Mucosa of stomach (tissue), 1 donor: Measurements from ENCODE around the gene TBC1D30.
"Not testable (repeated sequence)": the region's sequence is repeated elsewhere in the genome, so short reads cannot be mapped to it uniquely, and the experiment has no call there.

ENCODE experiments used
- H3K27me3 ChIP-seq: one replicate; pipeline ENCODE4 v1.7.0; 2013; ENCODE audit warnings: mild to moderate bottlenecking, low read length; ENCODE audit not compliant: control insufficient read depth, insufficient read depth
- H3K36me3 ChIP-seq: one replicate; pipeline ENCODE4 v1.7.0; 2013; ENCODE audit warnings: low read length; ENCODE audit not compliant: control insufficient read depth, insufficient read depth
- H3K4me1 ChIP-seq: one replicate; pipeline ENCODE4 v1.7.0; 2013; ENCODE audit warnings: mild to moderate bottlenecking, low read length; ENCODE audit not compliant: control insufficient read depth, insufficient read depth
- H3K4me3 ChIP-seq: one replicate; pipeline ENCODE4 v1.7.0; 2013; ENCODE audit warnings: low read length
- H3K9ac ChIP-seq: one replicate; pipeline ENCODE4 v1.7.0; 2013; ENCODE audit warnings: mild to moderate bottlenecking, low read length, moderate library complexity
- H3K9me3 ChIP-seq: one replicate; pipeline ENCODE4 v1.7.0; 2013; ENCODE audit warnings: mild to moderate bottlenecking, low read length, moderate library complexity; ENCODE audit not compliant: control insufficient read depth
- donor health status: Pancreatic carcinoma.

TBC1D30 gene

DNA sequence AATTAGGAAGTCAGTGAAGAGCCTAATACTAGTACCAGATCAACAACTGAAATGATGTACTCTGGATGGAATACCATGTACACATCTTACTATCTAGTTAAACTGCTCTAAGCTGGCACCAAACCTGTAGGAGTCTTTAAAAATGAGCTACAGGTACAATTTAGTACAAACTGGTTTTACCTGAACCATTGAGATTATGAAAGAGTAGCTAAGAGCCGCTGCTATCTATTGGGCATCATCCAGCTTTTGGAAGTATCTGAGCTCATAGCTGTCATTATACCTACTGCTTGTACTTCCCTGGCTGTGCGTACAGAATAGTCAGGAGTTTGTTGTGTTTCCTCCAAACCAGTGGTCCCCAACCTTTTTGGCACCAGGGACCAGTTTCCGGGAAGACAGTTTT, 12.4 kb downstream of the TBC1D30 start:
- no peaks in the 10 kb centered on the region for H3K27me3 ChIP-seq
- H3K4me3 ChIP-seq = no peak overlapping the region
- H3K9me3 ChIP-seq = no peaks in the 10 kb centered on the region
- no peaks in the 10 kb centered on the region for H3K36me3 ChIP-seq
- no peak overlapping the region for H3K9ac ChIP-seq
- H3K4me1 ChIP-seq = no peaks in the 10 kb centered on the region

DNA sequence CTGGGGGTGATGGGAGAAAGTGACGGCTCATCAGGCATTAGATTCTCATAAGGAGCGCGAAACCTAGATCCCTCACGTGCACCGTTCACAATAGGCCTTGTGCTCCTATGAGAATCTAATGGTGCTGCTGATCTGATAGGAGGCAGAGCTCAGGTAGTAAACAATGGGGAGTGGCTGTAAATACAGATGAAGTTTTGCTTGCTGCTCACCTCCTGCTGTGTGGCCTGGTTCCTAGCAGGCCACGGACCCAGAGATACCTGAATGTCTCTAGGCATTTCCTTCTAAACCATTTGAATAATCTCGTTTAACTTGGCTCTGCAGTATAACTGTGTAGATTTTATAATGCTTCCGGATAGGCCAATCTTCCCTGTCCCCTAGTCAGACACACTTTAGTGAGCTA, 13.0 kb downstream of the TBC1D30 start:
- no peak overlapping the region for H3K9ac ChIP-seq
- H3K4me3 ChIP-seq = no peak overlapping the region
- no peaks in the 10 kb centered on the region for H3K27me3 ChIP-seq
- H3K4me1 ChIP-seq = no peaks in the 10 kb centered on the region
- no peaks in the 10 kb centered on the region for H3K36me3 ChIP-seq
- H3K9me3 ChIP-seq = no peaks in the 10 kb centered on the region

DNA sequence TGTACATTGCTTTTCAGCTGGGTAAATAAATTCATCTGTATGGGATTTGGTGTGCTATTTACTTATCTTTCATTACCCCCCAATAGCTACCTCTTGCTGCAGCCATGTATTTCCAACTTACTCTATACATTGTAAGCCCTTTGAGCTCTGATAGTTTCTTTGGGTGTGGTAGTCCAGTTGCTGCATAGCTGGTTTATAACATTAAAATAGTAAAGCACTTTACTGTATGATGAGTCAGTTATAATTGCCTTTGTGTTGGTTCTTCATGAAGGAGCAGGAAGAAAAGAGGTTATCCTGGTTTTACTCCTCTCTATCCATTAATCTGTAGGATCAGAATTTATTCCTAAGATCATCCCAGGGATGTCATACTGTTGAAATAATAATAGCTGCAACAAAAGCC, 15.7 kb downstream of the TBC1D30 start:
- H3K9ac ChIP-seq = no peak overlapping the region
- no peaks in the 10 kb centered on the region for H3K4me1 ChIP-seq
- H3K36me3 ChIP-seq = no peaks in the 10 kb centered on the region
- H3K9me3 ChIP-seq = no peaks in the 10 kb centered on the region
- H3K4me3 ChIP-seq = no peak overlapping the region
- no peaks in the 10 kb centered on the region for H3K27me3 ChIP-seq

DNA sequence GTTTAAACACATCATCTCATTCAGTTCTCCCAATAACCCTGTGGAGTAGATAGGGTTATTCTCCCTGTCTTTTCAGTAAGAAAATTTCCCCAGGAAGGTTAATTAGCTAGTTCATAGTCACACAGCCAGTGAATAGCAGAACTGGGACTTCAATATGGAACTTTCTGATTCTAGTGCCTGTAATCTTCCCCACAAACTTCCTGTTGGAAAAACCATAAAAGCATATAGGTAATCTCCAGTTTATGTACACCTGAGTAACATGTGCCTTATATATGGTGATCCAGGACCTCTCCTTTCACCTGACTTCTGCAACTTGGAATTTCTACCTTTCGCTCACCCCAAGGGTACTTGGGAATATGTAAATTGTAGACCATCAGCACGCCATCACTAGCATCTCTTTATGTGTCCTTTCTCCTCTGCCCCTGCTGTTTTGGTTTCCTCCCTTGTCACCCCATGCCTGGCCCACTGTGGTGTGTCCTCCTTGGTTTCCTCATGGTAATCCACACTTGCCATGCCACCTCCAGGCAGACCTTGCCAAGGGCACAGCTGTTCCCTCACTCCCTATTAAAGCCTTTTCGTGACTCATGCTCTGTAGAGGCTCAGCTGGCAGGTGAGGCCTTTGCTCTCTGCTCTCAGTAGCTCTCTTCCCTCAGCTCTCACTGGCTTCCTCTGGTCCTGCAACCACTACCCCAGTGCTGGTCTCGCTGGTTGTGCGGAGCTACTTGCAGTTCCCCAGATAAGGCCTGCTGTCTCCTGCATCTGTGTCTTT, 16.7 kb downstream of the TBC1D30 start:
- no peak overlapping the region for H3K9ac ChIP-seq
- no peaks in the 10 kb centered on the region for H3K4me1 ChIP-seq
- no peaks in the 10 kb centered on the region for H3K9me3 ChIP-seq
- H3K4me3 ChIP-seq = no peak overlapping the region
- no peaks in the 10 kb centered on the region for H3K27me3 ChIP-seq
- no peaks in the 10 kb centered on the region for H3K36me3 ChIP-seq

DNA sequence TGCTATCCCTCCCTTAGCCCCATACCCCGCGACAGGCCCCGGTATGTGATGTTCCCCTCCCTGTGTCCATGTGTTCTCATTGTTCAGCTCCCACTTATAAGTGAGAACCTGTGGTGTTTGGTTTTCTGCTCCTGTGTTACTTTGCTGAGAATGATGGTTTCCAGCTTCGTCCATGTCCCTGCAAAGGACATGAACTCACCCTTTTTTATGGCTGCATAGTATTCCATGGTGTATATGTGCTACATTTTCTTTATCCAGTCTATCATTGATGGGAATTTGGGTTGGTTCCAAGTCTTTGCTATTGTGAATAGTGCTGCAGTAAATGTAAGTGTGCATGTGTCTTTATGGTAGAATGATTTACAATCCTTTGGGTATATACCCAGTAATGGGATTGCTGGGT, 24.0 kb downstream of the TBC1D30 start:
- H3K9ac ChIP-seq, H3K27me3 ChIP-seq, H3K9me3 ChIP-seq, H3K4me3 ChIP-seq, H3K36me3 ChIP-seq, H3K4me1 ChIP-seq: not testable (repeated sequence)

DNA sequence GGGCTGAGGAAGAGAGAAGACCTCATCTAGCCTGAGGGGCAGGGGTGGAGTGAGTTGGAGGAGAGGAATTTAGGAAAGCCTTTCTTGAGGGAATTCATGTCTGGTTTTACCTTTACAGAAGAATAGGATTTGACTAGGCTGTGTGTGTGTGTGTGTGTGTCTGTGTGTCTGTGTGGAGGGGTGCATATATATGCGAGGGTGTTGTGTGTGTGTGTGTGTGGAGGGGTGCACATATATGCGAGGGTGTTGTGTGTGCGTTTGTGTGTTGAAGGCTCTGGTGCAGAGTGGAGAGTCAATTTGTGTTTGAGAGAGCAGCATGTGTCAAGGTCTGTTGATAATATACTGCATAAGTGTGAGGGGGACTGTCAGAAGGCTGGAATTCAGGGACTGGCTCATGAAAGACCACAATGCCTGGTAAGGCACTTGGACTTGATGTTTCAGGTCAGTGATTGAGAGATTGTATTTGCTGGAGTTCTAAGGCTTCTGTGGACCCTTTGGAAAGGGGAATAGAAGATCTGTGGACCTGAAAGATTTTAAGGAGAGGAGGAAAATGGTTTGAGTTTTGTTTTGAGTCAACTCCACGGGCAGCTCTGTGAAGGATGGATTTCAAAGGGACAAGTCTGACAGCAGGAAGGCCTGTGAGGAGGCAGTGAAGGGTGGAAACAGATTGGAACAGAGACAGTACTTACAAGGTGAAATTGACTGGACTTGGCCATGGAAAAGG, 34.6 kb downstream of the TBC1D30 start:
- no peaks in the 10 kb centered on the region for H3K27me3 ChIP-seq
- no peaks in the 10 kb centered on the region for H3K4me1 ChIP-seq
- H3K36me3 ChIP-seq = no peaks in the 10 kb centered on the region
- H3K9me3 ChIP-seq = no peaks in the 10 kb centered on the region
- H3K4me3 ChIP-seq = no peak overlapping the region
- H3K9ac ChIP-seq = no peak overlapping the region

DNA sequence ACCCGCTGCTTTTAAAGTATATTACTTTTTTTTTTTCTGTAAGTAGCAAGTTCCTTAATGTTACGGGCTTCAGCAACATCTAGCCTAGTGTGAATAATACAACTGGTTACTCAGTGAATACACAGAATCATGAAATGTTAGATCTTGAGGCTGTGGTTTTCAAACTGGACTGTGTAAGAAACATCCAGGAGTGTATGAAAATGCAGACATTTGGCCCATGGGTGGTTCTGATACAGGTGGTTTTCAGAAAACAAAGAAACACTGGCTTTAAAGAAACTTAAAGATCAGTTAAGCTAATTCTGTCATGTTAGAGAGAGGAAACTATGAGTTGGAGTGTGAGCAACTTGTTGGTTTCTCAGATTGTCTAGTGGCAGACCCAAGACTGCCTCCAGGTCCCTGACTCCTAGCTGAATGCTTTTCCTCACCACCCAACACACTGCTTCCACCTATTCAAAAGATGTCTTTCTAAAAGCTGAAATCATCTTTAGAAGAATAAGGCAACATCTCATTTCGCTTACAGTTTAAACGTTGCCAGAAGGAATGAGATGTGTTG, 36.1 kb downstream of the TBC1D30 start:
- Histone ChIP-seq H3K27me3 (no peaks in the 10 kb centered on the region), H3K9me3 (no peaks in the 10 kb centered on the region), H3K4me1 (no peaks in the 10 kb centered on the region), H3K36me3 (no peaks in the 10 kb centered on the region), H3K4me3 (no peak overlapping the region), H3K9ac (no peak overlapping the region)

DNA sequence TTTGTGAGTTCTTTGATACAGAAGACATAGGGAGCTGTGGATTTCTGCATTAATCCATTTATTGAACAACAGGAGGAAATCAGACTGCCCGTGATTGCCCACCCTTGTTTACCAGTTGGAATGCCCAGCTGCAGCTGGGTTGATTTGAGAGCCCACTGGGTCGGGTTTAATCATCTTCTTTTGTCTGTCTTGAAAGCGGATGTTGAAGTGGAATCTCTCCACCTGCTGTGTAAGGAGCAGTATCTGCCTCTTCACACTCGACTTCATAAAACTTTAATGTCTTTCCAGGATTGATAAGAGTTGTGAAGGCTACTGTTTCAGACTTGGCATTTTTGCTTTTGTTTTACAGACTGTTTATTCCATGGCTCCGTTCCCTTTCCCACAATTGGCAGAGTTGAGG, 39.9 kb downstream of the TBC1D30 start:
- no peaks in the 10 kb centered on the region for H3K4me1 ChIP-seq
- H3K36me3 ChIP-seq = no peaks in the 10 kb centered on the region
- no peaks in the 10 kb centered on the region for H3K9me3 ChIP-seq
- H3K27me3 ChIP-seq = no peaks in the 10 kb centered on the region
- no peak overlapping the region for H3K4me3 ChIP-seq
- H3K9ac ChIP-seq = no peak overlapping the region

DNA sequence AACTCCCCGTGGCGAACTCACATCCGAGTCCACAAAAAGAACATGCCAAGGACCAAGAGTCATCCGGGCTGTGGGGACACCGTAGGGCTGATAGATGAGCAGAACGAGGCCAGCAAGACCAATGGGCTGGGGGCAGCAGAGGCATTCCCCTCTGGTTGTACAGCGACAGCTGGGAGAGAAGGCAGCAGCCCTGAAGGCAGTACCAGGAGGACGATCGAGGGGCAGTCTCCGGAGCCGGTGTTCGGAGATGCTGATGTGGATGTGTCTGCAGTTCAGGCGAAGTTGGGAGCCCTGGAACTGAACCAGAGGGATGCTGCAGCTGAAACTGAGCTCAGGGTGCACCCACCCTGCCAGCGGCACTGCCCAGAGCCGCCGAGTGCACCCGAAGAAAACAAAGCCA, 50.7 kb downstream of the TBC1D30 start:
- Histone ChIP-seq H3K4me3 (no peak overlapping the region), H3K4me1 (no peaks in the 10 kb centered on the region)

DNA sequence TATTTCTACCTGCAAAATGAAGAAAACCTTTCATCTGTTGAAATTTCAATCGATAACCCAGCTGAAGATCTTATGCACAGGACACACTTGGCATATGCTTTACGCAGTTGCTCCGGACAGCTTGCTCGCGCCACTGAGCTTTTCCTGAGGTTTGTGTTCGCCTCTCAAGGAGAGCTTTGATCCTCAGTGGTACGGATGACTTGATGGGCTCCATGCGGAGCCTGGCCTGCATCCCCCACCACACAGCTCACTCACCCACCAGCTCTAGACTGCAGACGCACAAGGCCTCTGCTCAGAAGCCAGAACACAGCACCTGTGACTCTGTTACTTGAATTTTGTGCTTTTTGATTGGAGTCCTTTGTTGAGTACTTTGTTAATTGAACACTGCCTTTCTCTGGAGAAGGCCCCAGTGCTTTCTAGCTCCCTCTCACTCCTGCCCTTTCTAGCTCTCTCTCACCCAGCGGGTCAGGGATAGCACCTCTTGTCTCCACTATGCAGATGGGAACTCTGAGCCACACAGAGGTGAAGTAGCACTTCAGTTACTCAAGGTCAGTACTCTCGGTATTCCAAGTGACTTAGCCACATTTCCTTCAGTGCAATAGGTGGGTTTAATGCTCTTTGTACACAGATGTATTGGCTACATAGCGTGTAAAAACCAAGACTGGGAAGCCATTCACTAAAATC, 52.1 kb downstream of the TBC1D30 start:
- Histone ChIP-seq H3K4me3 (no peak overlapping the region), H3K27me3 (no peaks in the 10 kb centered on the region), H3K36me3 (no peaks in the 10 kb centered on the region), H3K9me3 (no peaks in the 10 kb centered on the region), H3K9ac (no peak overlapping the region), H3K4me1 (no peaks in the 10 kb centered on the region)

More for the DNA sequence above, 50.7 kb downstream of the TBC1D30 start:
- Histone ChIP-seq H3K9me3 (no peaks in the 10 kb centered on the region), H3K36me3 (no peaks in the 10 kb centered on the region), H3K27me3 (no peaks in the 10 kb centered on the region), H3K9ac (no peak overlapping the region)

DNA sequence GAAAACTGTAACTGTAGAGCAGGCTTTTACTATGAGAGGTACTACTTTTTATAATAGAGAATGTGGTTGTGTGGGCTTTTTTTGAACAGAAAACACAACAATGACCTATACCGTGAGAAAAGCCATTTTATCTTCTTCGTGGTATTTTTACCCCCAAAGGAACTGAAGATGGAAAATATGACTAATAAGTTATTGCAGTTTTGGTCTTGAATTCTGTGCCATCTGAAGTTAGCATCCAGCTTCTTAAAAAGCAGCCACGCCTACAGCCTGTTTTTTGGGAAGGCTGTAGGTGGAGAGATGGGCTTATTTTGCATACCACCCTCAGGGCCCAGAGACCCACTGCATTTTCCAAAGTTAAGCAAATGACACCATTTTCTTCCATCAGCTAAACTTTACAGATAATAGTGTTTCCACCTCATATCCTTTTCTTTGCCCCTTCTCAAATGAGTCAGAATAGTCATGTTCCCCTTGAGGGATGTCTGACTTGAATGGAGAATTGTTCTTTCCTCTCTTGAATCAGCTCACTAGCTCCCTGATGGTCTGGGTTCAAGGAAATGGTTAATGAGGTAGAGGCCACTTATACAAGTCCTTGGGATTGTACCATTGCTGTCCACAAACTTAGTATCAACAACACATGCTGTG, 53.0 kb downstream of the TBC1D30 start:
- no peak overlapping the region for H3K9ac ChIP-seq
- no peaks in the 10 kb centered on the region for H3K27me3 ChIP-seq
- no peaks in the 10 kb centered on the region for H3K9me3 ChIP-seq
- no peak overlapping the region for H3K4me3 ChIP-seq
- H3K36me3 ChIP-seq = no peaks in the 10 kb centered on the region
- H3K4me1 ChIP-seq = no peaks in the 10 kb centered on the region

DNA sequence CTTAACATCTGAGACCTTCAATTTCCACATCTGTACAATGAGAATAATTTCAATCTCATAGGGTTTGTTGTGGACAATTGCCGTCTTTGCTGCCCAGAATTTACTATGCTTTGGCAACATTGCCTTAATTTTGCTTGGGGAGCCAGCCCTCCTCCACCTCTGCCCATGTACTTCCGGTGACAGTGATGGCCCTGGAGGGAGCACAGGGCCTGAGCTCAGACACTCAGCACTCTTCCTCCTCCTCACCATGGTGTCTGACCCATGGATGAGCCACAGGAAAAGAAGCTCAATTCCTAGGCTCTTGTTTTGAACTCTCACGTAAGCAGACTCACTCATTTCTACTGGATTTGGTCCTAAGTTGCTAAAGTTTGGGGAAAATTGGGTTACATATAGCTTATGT, 58.2 kb downstream of the TBC1D30 start:
- H3K4me1 ChIP-seq = peaks cover 6% of the 10 kb centered on the region
- H3K36me3 ChIP-seq = no peaks in the 10 kb centered on the region
- H3K9me3 ChIP-seq = no peaks in the 10 kb centered on the region
- H3K9ac ChIP-seq = no peak overlapping the region
- no peak overlapping the region for H3K4me3 ChIP-seq
- no peaks in the 10 kb centered on the region for H3K27me3 ChIP-seq
